ENCODE measurements around the gene MCC.

DNA sequence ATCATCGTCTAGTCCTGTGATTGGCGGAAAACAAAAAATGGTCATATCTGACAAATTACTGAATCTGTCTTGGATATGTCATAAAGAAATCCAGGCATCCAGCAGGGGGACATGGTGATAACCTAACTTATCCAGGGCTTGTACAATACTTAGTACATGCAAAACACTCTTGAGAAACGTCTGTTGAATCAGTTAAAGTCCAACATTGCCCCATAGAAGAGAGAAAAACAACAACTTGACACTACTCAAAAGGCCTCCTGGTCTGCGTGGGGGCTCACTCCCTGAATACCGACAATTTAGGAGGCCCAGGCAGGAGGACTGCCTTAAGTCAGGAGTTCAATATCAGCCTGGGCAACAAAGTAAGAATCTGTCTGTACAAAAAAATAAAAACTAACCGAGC, 294.1 kb downstream of the MCC start:
- TF ChIP-seq, protein P1, sequence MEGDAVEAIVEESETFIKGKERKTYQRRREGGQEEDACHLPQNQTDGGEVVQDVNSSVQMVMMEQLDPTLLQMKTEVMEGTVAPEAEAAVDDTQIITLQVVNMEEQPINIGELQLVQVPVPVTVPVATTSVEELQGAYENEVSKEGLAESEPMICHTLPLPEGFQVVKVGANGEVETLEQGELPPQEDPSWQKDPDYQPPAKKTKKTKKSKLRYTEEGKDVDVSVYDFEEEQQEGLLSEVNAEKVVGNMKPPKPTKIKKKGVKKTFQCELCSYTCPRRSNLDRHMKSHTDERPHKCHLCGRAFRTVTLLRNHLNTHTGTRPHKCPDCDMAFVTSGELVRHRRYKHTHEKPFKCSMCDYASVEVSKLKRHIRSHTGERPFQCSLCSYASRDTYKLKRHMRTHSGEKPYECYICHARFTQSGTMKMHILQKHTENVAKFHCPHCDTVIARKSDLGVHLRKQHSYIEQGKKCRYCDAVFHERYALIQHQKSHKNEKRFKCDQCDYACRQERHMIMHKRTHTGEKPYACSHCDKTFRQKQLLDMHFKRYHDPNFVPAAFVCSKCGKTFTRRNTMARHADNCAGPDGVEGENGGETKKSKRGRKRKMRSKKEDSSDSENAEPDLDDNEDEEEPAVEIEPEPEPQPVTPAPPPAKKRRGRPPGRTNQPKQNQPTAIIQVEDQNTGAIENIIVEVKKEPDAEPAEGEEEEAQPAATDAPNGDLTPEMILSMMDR (IDR thresholded peaks at IDR 0.05), result no peak
- no peak for TF ChIP-seq POLR2A (IDR thresholded peaks at IDR 0.05)

All from ovary (tissue), 3 donors.